ENCODE results near the gene MMD2. TPM values are rescaled to one million over a fixed set of nuclear protein-coding genes. Genes with fewer than 3 reads are reported as not detected.

MMD2 gene
- total and polyA plus RNA-seq, 2 of the 8 experiments (the other 6 are each of a cell fraction or from before 2014, with no cell fraction given) = 0.14 TPM; not detected in 1

DNA sequence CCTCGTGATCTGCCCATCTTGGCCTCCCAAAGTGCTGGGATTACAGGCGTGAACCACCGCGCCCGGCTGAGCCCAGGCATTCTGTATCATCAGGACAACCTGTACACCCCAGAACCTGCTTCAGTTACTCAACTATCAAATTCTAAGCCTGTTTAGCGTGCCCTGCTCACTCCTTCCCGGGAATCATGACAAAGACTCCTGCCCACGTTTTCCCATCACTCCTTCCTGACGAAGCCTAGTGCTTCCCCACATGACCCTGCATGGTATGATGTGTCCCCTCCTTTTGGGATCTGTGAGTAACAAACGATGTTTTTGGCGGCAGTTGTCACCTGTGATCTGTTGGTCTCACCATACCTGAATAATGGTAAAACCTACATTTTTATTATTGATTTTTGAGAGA lies 63.2 kb downstream of the MMD2 start (continued):
- TF ChIP-seq, protein P1, sequence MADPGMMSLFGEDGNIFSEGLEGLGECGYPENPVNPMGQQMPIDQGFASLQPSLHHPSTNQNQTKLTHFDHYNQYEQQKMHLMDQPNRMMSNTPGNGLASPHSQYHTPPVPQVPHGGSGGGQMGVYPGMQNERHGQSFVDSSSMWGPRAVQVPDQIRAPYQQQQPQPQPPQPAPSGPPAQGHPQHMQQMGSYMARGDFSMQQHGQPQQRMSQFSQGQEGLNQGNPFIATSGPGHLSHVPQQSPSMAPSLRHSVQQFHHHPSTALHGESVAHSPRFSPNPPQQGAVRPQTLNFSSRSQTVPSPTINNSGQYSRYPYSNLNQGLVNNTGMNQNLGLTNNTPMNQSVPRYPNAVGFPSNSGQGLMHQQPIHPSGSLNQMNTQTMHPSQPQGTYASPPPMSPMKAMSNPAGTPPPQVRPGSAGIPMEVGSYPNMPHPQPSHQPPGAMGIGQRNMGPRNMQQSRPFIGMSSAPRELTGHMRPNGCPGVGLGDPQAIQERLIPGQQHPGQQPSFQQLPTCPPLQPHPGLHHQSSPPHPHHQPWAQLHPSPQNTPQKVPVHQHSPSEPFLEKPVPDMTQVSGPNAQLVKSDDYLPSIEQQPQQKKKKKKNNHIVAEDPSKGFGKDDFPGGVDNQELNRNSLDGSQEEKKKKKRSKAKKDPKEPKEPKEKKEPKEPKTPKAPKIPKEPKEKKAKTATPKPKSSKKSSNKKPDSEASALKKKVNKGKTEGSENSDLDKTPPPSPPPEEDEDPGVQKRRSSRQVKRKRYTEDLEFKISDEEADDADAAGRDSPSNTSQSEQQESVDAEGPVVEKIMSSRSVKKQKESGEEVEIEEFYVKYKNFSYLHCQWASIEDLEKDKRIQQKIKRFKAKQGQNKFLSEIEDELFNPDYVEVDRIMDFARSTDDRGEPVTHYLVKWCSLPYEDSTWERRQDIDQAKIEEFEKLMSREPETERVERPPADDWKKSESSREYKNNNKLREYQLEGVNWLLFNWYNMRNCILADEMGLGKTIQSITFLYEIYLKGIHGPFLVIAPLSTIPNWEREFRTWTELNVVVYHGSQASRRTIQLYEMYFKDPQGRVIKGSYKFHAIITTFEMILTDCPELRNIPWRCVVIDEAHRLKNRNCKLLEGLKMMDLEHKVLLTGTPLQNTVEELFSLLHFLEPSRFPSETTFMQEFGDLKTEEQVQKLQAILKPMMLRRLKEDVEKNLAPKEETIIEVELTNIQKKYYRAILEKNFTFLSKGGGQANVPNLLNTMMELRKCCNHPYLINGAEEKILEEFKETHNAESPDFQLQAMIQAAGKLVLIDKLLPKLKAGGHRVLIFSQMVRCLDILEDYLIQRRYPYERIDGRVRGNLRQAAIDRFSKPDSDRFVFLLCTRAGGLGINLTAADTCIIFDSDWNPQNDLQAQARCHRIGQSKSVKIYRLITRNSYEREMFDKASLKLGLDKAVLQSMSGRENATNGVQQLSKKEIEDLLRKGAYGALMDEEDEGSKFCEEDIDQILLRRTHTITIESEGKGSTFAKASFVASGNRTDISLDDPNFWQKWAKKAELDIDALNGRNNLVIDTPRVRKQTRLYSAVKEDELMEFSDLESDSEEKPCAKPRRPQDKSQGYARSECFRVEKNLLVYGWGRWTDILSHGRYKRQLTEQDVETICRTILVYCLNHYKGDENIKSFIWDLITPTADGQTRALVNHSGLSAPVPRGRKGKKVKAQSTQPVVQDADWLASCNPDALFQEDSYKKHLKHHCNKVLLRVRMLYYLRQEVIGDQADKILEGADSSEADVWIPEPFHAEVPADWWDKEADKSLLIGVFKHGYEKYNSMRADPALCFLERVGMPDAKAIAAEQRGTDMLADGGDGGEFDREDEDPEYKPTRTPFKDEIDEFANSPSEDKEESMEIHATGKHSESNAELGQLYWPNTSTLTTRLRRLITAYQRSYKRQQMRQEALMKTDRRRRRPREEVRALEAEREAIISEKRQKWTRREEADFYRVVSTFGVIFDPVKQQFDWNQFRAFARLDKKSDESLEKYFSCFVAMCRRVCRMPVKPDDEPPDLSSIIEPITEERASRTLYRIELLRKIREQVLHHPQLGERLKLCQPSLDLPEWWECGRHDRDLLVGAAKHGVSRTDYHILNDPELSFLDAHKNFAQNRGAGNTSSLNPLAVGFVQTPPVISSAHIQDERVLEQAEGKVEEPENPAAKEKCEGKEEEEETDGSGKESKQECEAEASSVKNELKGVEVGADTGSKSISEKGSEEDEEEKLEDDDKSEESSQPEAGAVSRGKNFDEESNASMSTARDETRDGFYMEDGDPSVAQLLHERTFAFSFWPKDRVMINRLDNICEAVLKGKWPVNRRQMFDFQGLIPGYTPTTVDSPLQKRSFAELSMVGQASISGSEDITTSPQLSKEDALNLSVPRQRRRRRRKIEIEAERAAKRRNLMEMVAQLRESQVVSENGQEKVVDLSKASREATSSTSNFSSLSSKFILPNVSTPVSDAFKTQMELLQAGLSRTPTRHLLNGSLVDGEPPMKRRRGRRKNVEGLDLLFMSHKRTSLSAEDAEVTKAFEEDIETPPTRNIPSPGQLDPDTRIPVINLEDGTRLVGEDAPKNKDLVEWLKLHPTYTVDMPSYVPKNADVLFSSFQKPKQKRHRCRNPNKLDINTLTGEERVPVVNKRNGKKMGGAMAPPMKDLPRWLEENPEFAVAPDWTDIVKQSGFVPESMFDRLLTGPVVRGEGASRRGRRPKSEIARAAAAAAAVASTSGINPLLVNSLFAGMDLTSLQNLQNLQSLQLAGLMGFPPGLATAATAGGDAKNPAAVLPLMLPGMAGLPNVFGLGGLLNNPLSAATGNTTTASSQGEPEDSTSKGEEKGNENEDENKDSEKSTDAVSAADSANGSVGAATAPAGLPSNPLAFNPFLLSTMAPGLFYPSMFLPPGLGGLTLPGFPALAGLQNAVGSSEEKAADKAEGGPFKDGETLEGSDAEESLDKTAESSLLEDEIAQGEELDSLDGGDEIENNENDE (IDR thresholded peaks at IDR 0.05; ENCODE audit: insufficient replicate concordance, low read length) = no peak
- TF ChIP-seq RXRA (IDR thresholded peaks at IDR 0.05; ENCODE audit: insufficient read depth, low read depth, low read length) = no peak

Measured in H1 (cell line).